SK-N-DZ (cell line): Measurements from ENCODE around the gene ZNF385B.

Experiments
- DNase-seq: peaks from one replicate; pipeline ENCODE4 v3.0.0-alpha.2; 2015; ENCODE audit warnings: low spot score

The ZNF385B gene

DNA sequence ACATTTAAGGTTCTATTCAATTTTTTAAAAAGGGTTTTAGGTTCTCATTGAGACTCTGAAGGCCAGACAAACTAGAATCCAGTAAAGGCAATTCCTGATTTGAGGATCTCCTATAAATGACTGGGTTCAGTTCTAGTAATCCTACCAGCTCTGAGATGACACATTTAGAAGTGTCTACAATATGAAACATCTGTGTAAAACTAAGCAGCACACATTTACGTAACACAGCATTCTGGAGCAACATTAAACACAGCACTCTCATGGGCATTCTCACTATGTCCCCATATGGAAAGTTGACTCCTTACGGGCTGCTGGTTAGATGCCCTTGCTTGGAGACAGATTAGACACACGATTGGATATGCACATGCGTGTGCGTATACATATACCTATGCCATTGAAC, 114.4 kb downstream of the ZNF385B start:
- DNase-seq = no peak

GRCh38 chr2:179745635-179746256, 115.7 kb downstream of the ZNF385B start:
- DNase-seq = no peak

- no peak for DNase-seq
Observed at GRCh38 chr2:179744401-179744800, 117.0 kb downstream of the ZNF385B start.

- DNase-seq = no peak
Observed at GRCh38 chr2:179741317-179741716, 120.1 kb downstream of the ZNF385B start.

DNA sequence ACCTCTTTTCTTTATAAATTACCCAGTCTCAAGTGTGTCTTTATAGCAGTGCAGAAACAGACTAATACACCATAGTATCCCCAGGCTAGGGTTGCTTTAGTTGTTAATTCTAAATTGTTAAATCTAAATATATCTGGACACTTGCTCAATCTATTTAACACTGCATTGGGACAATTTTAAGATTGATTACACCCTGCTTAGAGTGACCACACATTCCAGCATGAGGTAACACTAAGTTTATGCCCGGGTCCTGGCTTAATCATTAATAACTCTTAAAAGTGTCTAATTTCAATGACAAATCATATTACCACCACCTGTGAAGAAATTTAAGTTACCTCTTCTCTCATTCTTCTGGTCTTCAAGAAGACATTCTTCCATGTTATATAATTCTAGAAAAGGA, 131.4 kb downstream of the ZNF385B start:
- no peak for DNase-seq

- DNase-seq = no peak
Observed at GRCh38 chr2:179726461-179727180, 134.8 kb downstream of the ZNF385B start.

- no peak for DNase-seq
Observed at GRCh38 chr2:179724403-179724802, 137.0 kb downstream of the ZNF385B start.

DNA sequence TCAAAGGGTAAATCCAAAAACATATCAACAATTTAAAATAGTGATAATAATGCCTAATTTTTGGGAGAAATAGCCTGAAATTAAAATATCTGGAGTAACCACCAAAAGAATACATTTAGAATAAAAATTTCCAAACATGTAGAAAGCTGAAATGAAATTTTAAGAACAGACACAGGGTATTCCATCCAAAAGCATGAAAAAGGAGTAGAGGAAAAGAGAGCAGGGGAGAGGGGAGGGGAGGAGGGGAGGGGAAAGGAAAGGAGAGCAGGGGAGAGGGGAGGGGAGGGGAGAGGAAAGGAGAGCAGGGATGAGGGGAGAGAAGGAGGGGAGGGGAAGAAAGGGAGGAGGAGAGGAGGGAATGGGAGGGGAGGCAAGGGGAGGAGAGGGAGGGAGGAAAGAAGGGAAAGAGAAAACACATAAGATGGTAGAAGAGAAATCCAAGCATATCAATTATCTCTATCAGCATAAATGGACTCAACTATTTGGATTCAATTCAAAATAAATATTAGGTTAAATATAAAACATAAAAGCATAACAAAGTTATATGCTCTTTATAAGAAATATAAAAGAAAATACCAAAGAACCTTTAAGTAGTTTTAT, 141.1 kb downstream of the ZNF385B start:
- DNase-seq = no peak

DNA sequence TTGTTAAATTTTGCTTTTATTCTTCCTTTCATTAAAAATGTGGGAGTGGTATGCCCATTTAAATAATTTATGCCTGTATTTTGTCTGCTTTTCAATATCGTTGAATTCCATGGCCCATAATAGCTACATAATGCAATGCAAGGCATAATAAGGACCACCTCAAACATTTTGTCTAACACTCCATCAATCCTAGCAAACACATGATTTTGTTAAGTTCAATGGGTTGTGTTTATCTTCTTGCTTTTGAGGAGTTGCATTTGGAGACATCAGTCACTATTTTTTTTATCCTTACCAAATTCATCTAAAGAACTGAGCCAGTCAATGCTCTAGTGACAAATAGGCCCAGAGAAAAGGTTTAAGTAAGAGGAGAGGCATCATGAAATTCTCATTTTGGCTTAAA, 145.5 kb downstream of the ZNF385B start:
- DNase-seq = no peak

DNA sequence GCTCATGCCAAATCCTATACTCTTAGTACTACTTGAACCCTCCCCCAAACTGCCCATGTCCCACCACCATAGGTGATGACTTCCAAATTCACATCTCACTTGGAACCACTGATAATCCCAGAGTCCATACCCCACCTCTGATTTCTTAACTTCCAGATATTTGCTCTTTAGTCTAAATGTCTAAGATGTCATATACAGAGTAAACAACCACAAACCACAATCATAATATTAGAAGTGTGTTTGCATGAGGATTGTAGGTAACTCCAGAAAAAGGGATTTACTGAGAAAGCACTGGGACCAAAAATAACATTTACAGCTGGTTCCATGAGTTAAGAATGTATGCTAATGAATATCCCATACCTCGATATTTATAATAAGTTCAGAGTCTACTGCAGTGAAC, 146.2 kb downstream of the ZNF385B start:
- DNase-seq = no peak

GRCh38 chr2:179712825-179713224, 148.6 kb downstream of the ZNF385B start:
- DNase-seq = no peak

- no peak for DNase-seq
Observed at GRCh38 chr2:179711375-179711774, 150.0 kb downstream of the ZNF385B start.

DNA sequence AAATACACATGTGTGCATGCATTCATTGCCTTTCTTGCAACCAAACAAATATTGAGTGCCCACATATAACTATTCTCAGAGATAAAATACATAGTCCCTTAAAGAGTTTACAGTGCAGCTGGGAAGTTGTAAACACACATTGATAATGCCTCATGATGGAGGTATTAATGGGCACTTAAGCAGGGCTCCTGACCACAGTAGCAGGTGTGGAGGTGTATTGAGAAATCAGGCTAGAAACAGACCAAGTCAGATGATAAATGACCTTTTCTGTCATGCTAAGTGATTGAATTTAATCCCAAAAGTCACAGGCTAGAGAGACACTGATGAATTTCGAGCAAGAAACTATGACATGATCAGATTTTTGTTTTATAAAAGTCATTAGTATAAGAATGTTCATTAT, 157.7 kb downstream of the ZNF385B start:
- no peak for DNase-seq

DNA sequence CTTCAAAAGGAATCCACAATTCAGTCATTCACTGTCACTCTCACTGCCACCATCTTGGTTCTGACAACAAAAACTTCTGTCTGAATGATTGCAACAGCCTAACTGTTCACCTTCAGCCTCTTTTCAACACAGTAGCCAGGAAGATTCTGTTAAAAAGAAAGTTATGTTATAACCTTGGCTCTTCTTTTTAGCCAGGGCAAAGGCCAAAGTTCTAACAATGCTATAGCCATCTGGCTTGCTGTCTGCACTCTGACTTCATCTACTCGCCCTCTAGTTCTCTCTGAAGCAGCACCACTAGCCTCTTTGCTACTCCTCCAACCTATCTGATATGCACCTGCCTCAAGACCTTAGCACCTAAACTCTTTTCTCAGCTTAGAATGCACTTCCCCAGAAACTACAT, 158.5 kb downstream of the ZNF385B start:
- DNase-seq = no peak

- no peak for DNase-seq
Observed at GRCh38 chr2:179701524-179702110, 159.8 kb downstream of the ZNF385B start.

- DNase-seq = no peak
Observed at GRCh38 chr2:179695486-179695885, 165.9 kb downstream of the ZNF385B start.

DNA sequence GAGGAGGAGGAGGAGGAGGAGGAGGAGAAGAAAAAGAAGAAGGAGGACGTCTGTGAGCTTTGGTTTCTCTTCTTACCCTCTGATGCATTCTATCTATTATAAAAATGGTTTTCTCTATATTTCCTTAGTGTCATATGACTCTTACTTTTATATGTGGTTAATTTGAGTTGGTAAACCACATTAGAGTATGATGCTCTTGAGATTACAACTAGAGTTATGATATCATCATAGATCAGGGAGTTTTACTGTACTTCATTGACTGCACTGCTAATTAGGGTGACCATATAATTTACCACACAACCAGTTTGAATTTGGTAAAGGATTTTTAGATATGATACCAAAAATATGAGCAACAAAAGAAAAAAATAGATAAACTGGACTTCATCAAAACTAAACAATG, 166.4 kb downstream of the ZNF385B start:
- no peak for DNase-seq

GRCh38 chr2:179692610-179693009, 168.8 kb downstream of the ZNF385B start:
- DNase-seq = no peak

- DNase-seq = no peak
Observed at GRCh38 chr2:179692043-179692442, 169.4 kb downstream of the ZNF385B start.

- no peak for DNase-seq
Observed at GRCh38 chr2:179691235-179691634, 170.2 kb downstream of the ZNF385B start.

GRCh38 chr2:179686718-179687342, 174.6 kb downstream of the ZNF385B start:
- no peak for DNase-seq

GRCh38 chr2:179686069-179686468, 175.3 kb downstream of the ZNF385B start:
- DNase-seq = no peak
